GM23338 (cell line): ENCODE data around the gene CHI3L1. TPM values are rescaled to one million over a fixed set of nuclear protein-coding genes. Genes with fewer than 3 reads are reported as not detected.

ENCODE experiments used
- ATAC-seq: fragments of 200-7000 bp; cut with Tn5 transposase; 3 replicates; pipeline ENCODE4 v1.9.1; 2020
- DNase-seq: peaks from one replicate; pipeline ENCODE4 v3.0.0-alpha.2; 2015; ENCODE audit warnings: low spot score
- H2AFZ ChIP-seq: fragments of 200-600 bp; sonication (generic); 2 replicates; pipeline ENCODE4 v1.8.0; 2016; ENCODE audit warnings: antibody characterized with exemption, mild to moderate bottlenecking, moderate library complexity
- H3F3A ChIP-seq: fragments of 200-600 bp; sonication (generic); replicated peaks from 2 replicates; pipeline ENCODE4 v1.8.0; 2017; ENCODE audit warnings: antibody characterized with exemption, mixed run types, low read depth
- H3K27ac ChIP-seq: fragments of 200-600 bp; sonication (generic); 2 replicates; pipeline ENCODE4 v1.6.1; 2016; ENCODE audit warnings: low read depth
- H3K27me3 ChIP-seq: fragments of 200-600 bp; sonication (generic); 2 replicates; pipeline ENCODE4 v1.8.0; 2016; ENCODE audit warnings: mild to moderate bottlenecking, mixed run types, moderate library complexity; ENCODE audit not compliant: insufficient read depth
- H3K36me3 ChIP-seq: fragments of 200-600 bp; sonication (generic); 2 replicates; pipeline ENCODE4 v1.8.0; 2016; ENCODE audit warnings: mild to moderate bottlenecking; ENCODE audit not compliant: insufficient read depth
- H3K4me1 ChIP-seq: fragments of 200-600 bp; sonication (generic); 2 replicates; pipeline ENCODE4 v1.8.0; 2016; ENCODE audit warnings: mild to moderate bottlenecking, moderate library complexity; ENCODE audit not compliant: insufficient read depth
- H3K4me2 ChIP-seq: fragments of 200-600 bp; sonication (generic); 2 replicates; pipeline ENCODE4 v1.7.1; 2017; ENCODE audit warnings: mixed run types
- H3K4me3 ChIP-seq: fragments of 200-600 bp; sonication (generic); 2 replicates; pipeline ENCODE4 v1.6.1; 2016; ENCODE audit warnings: mixed run types
- H3K79me2 ChIP-seq: fragments of 200-600 bp; sonication (generic); replicated peaks from 2 replicates; pipeline ENCODE4 v1.8.0; 2017; ENCODE audit warnings: mild to moderate bottlenecking; ENCODE audit not compliant: insufficient read depth
- H3K9me2 ChIP-seq: fragments of 200-600 bp; sonication (generic); 2 replicates; pipeline ENCODE4 v1.8.0; 2017; ENCODE audit not compliant: insufficient read depth
- H4K20me1 ChIP-seq: fragments of 200-600 bp; sonication (generic); replicated peaks from 2 replicates; pipeline ENCODE4 v1.8.0; 2017; ENCODE audit warnings: mild to moderate bottlenecking; ENCODE audit not compliant: insufficient read depth
- H3K27ac Mint-ChIP-seq: 2 replicates; pipeline ENCODE4 v1.8.0; 2020; ENCODE audit warnings: inconsistent platforms, mild to moderate bottlenecking, moderate library complexity, mixed read lengths
- H3K27me3 Mint-ChIP-seq: 3 replicates; pipeline ENCODE4 v1.8.0; 2022; ENCODE audit warnings: low read depth, mild to moderate bottlenecking, moderate library complexity, mixed read lengths, inconsistent platforms; ENCODE audit not compliant: insufficient read depth, poor library complexity
- H3K36me3 Mint-ChIP-seq: 3 replicates; pipeline ENCODE4 v1.8.0; 2021; ENCODE audit warnings: low read depth, mild to moderate bottlenecking, inconsistent platforms, moderate library complexity, mixed read lengths
- H3K4me1 Mint-ChIP-seq: 3 replicates; pipeline ENCODE4 v1.8.0; 2020; ENCODE audit warnings: mild to moderate bottlenecking, inconsistent platforms, mixed read lengths
- H3K4me3 Mint-ChIP-seq: 3 replicates; pipeline ENCODE4 v1.8.0; 2021; ENCODE audit warnings: moderate library complexity, mild to moderate bottlenecking, inconsistent platforms, mixed read lengths
- H3K9me3 Mint-ChIP-seq: 3 replicates; pipeline ENCODE4 v1.8.0; 2020; ENCODE audit warnings: moderate library complexity, mild to moderate bottlenecking, inconsistent platforms, mixed read lengths
- CREB1 ChIP-seq: fragments of 250-450 bp; sonication (Bioruptor Pico); IDR thresholded peaks from 2 replicates; pipeline ENCODE4 v1.5.0; 2020; ENCODE audit warnings: low read depth, mild to moderate bottlenecking, moderate library complexity
- CTCF ChIP-seq, 2 experiments: fragments of 200-600 bp in 1 of 2; sonication (generic) in 1 of 2; conservative IDR thresholded peaks; 2 replicates each; pipeline versions ENCODE4 v1.5.1 to v1.6.1; 2016 to 2017; ENCODE audit warnings: antibody characterized with exemption in 2 of 2, low read depth in 2 of 2, mild to moderate bottlenecking in 2 of 2, moderate library complexity in 1 of 2
- EZH2 ChIP-seq: fragments of 200-600 bp; sonication (generic); IDR thresholded peaks from one replicate; pipeline ENCODE4 v1.8.0; 2017; ENCODE audit warnings: antibody characterized with exemption, mild to moderate bottlenecking, low read depth; ENCODE audit not compliant: unreplicated experiment
- EZH2phosphoT487 ChIP-seq: fragments of 200-600 bp; sonication (generic); IDR thresholded peaks from one replicate; pipeline ENCODE4 v1.8.1; 2018; ENCODE audit warnings: antibody characterized with exemption; ENCODE audit not compliant: unreplicated experiment
- JUNB ChIP-seq: IDR thresholded peaks from one replicate; pipeline ENCODE4 v1.6.1; 2016; ENCODE audit warnings: antibody characterized with exemption; ENCODE audit not compliant: unreplicated experiment
- NANOG ChIP-seq: IDR thresholded peaks from 2 replicates; pipeline ENCODE4 v1.6.1; 2016; ENCODE audit warnings: antibody characterized with exemption, borderline replicate concordance
- POLR2AphosphoS5 ChIP-seq: IDR thresholded peaks from 2 replicates; pipeline ENCODE4 v1.6.1; 2016; ENCODE audit warnings: antibody characterized with exemption, low read depth
- STAT1 ChIP-seq: IDR thresholded peaks from one replicate; pipeline ENCODE4 v1.6.1; 2016; ENCODE audit warnings: antibody characterized with exemption; ENCODE audit not compliant: unreplicated experiment
- ZNF114 ChIP-seq: fragments of 250-450 bp; sonication (Bioruptor Pico); IDR thresholded peaks from 2 replicates; pipeline ENCODE4 v1.5.0; 2020; ENCODE audit warnings: mild to moderate bottlenecking, moderate library complexity
- ZNF331 ChIP-seq: fragments of 250-450 bp; sonication (Bioruptor Pico); IDR thresholded peaks from 2 replicates; pipeline ENCODE4 v1.5.0; 2020; ENCODE audit warnings: low read depth, mild to moderate bottlenecking, moderate library complexity
- polyA plus RNA-seq: library from polyadenylated mRNA; unstranded; fragments of >200 nt; fragmentation: Nextera tagmentation; extraction: Ambion mirVana; gene quantifications from 2 replicates; pipeline ENCODE4 v1.2.1, GENCODE V29; 2016
- total RNA-seq: library from RNA; depleted of rRNA; stranded (reverse); fragments of >200 nt; shearing (Covaris generic); gene quantifications from 2 replicates; pipeline ENCODE4 v1.2.3, GENCODE V29; 2014
- TF ChIP-seq, protein P1 (sequence below): fragments of 250-450 bp; sonication (Bioruptor Pico); IDR thresholded peaks from 2 replicates; pipeline ENCODE4 v1.5.0; 2020; ENCODE audit warnings: mild to moderate bottlenecking, moderate library complexity
- TF ChIP-seq, protein P2 (sequence below): IDR thresholded peaks from one replicate; pipeline ENCODE4 v1.6.1; 2018; ENCODE audit warnings: antibody characterized with exemption; ENCODE audit not compliant: unreplicated experiment
- TF ChIP-seq, protein P3 (sequence below): IDR thresholded peaks from 2 replicates; pipeline ENCODE4 v1.6.1; 2016; ENCODE audit warnings: antibody characterized with exemption

The CHI3L1 gene
- total and polyA plus RNA-seq, 2 experiments from 2014 or later = 0.76 TPM; not detected in 1

- ATAC-seq (no peak), DNase-seq (no peak)
- TF ChIP-seq ZNF331 (CRISPR knock-in tag) (no peak), NANOG (no peak), CTCF (conservative IDR thresholded peaks at IDR 0.05; ENCODE audit: low read depth in 2 of 2) (no peak), STAT1 (no peak), POLR2AphosphoS5 (no peak), EZH2 (no peak), CREB1 (no peak), JUNB (no peak), ZNF114 (CRISPR knock-in tag) (no peak), EZH2phosphoT487 (no peak)
- TF ChIP-seq, protein P1, sequence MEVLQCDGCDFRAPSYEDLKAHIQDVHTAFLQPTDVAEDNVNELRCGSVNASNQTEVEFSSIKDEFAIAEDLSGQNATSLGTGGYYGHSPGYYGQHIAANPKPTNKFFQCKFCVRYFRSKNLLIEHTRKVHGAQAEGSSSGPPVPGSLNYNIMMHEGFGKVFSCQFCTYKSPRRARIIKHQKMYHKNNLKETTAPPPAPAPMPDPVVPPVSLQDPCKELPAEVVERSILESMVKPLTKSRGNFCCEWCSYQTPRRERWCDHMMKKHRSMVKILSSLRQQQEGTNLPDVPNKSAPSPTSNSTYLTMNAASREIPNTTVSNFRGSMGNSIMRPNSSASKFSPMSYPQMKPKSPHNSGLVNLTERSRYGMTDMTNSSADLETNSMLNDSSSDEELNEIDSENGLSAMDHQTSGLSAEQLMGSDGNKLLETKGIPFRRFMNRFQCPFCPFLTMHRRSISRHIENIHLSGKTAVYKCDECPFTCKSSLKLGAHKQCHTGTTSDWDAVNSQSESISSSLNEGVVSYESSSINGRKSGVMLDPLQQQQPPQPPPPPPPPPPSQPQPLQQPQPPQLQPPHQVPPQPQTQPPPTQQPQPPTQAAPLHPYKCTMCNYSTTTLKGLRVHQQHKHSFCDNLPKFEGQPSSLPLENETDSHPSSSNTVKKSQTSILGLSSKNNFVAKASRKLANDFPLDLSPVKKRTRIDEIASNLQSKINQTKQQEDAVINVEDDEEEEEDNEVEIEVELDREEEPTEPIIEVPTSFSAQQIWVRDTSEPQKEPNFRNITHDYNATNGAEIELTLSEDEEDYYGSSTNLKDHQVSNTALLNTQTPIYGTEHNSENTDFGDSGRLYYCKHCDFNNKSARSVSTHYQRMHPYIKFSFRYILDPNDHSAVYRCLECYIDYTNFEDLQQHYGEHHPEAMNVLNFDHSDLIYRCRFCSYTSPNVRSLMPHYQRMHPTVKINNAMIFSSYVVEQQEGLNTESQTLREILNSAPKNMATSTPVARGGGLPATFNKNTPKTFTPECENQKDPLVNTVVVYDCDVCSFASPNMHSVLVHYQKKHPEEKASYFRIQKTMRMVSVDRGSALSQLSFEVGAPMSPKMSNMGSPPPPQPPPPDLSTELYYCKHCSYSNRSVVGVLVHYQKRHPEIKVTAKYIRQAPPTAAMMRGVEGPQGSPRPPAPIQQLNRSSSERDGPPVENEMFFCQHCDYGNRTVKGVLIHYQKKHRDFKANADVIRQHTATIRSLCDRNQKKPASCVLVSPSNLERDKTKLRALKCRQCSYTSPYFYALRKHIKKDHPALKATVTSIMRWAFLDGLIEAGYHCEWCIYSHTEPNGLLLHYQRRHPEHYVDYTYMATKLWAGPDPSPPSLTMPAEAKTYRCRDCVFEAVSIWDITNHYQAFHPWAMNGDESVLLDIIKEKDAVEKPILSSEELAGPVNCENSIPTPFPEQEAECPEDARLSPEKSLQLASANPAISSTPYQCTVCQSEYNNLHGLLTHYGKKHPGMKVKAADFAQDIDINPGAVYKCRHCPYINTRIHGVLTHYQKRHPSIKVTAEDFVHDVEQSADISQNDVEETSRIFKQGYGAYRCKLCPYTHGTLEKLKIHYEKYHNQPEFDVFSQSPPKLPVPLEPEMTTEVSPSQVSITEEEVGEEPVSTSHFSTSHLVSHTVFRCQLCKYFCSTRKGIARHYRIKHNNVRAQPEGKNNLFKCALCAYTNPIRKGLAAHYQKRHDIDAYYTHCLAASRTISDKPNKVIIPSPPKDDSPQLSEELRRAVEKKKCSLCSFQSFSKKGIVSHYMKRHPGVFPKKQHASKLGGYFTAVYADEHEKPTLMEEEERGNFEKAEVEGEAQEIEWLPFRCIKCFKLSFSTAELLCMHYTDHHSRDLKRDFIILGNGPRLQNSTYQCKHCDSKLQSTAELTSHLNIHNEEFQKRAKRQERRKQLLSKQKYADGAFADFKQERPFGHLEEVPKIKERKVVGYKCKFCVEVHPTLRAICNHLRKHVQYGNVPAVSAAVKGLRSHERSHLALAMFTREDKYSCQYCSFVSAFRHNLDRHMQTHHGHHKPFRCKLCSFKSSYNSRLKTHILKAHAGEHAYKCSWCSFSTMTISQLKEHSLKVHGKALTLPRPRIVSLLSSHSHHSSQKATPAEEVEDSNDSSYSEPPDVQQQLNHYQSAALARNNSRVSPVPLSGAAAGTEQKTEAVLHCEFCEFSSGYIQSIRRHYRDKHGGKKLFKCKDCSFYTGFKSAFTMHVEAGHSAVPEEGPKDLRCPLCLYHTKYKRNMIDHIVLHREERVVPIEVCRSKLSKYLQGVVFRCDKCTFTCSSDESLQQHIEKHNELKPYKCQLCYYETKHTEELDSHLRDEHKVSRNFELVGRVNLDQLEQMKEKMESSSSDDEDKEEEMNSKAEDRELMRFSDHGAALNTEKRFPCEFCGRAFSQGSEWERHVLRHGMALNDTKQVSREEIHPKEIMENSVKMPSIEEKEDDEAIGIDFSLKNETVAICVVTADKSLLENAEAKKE = no peak
- TF ChIP-seq, protein P2, sequence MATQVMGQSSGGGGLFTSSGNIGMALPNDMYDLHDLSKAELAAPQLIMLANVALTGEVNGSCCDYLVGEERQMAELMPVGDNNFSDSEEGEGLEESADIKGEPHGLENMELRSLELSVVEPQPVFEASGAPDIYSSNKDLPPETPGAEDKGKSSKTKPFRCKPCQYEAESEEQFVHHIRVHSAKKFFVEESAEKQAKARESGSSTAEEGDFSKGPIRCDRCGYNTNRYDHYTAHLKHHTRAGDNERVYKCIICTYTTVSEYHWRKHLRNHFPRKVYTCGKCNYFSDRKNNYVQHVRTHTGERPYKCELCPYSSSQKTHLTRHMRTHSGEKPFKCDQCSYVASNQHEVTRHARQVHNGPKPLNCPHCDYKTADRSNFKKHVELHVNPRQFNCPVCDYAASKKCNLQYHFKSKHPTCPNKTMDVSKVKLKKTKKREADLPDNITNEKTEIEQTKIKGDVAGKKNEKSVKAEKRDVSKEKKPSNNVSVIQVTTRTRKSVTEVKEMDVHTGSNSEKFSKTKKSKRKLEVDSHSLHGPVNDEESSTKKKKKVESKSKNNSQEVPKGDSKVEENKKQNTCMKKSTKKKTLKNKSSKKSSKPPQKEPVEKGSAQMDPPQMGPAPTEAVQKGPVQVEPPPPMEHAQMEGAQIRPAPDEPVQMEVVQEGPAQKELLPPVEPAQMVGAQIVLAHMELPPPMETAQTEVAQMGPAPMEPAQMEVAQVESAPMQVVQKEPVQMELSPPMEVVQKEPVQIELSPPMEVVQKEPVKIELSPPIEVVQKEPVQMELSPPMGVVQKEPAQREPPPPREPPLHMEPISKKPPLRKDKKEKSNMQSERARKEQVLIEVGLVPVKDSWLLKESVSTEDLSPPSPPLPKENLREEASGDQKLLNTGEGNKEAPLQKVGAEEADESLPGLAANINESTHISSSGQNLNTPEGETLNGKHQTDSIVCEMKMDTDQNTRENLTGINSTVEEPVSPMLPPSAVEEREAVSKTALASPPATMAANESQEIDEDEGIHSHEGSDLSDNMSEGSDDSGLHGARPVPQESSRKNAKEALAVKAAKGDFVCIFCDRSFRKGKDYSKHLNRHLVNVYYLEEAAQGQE = no peak
- TF ChIP-seq, protein P3, sequence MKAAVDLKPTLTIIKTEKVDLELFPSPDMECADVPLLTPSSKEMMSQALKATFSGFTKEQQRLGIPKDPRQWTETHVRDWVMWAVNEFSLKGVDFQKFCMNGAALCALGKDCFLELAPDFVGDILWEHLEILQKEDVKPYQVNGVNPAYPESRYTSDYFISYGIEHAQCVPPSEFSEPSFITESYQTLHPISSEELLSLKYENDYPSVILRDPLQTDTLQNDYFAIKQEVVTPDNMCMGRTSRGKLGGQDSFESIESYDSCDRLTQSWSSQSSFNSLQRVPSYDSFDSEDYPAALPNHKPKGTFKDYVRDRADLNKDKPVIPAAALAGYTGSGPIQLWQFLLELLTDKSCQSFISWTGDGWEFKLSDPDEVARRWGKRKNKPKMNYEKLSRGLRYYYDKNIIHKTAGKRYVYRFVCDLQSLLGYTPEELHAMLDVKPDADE = no peak
- Histone ChIP-seq H3K4me3 (no peak overlapping the region), H3K79me2 (no peaks in the 10 kb centered on the region), H3F3A (no peaks in the 10 kb centered on the region), H3K4me2 (no peak overlapping the region), H2AFZ (no peak overlapping the region), H3K27ac (no peak overlapping the region), H3K4me1 (no peaks in the 10 kb centered on the region; the same call in 1 of the 2 replicates), H3K27me3 (no peaks in the 10 kb centered on the region), H4K20me1 (no peaks in the 10 kb centered on the region), H3K9me2 (no peaks in the 10 kb centered on the region), H3K36me3 (no peaks in the 10 kb centered on the region)
- H3K27me3 Mint-ChIP-seq = peaks cover 13% of the 10 kb centered on the region
- H3K9me3 Mint-ChIP-seq = no peaks in the 10 kb centered on the region
- H3K4me3 Mint-ChIP-seq = no peak overlapping the region
- H3K4me1 Mint-ChIP-seq = peaks cover 2% of the 10 kb centered on the region; the same call in 1 of the 3 replicates
- no peaks in the 10 kb centered on the region for H3K36me3 Mint-ChIP-seq
- no peak overlapping the region for H3K27ac Mint-ChIP-seq
Observed at GRCh38 chr1:203170625-203171330, 15.7 kb downstream of the CHI3L1 start.
